Trophoblast cell (in vitro differentiated cells and primary cell): ENCODE results near the gene NDNF.

Source experiments
- DNase-seq, 2 donors: peaks; one replicate each; pipeline ENCODE4 v3.0.0-alpha.2; 2016
- H2AFZ ChIP-seq: 2 replicates; pipeline ENCODE4 v1.6.1; 2013; ENCODE audit warnings: low read length, moderate library complexity, mild to moderate bottlenecking; ENCODE audit not compliant: insufficient read depth, poor library complexity
- H2AK5ac ChIP-seq: 2 replicates; pipeline ENCODE4 v1.6.1; 2013; ENCODE audit warnings: mild to moderate bottlenecking, low read length
- H2BK120ac ChIP-seq: 2 replicates; pipeline ENCODE4 v1.6.1; 2013; ENCODE audit warnings: low read length, mild to moderate bottlenecking, moderate library complexity; ENCODE audit not compliant: insufficient read depth, poor library complexity
- H2BK12ac ChIP-seq: 2 replicates; pipeline ENCODE4 v1.6.1; 2013; ENCODE audit warnings: mild to moderate bottlenecking, low read length, moderate library complexity
- H2BK5ac ChIP-seq: 2 replicates; pipeline ENCODE4 v1.6.1; 2013; ENCODE audit warnings: low read length, low read depth, moderate library complexity, mild to moderate bottlenecking; ENCODE audit not compliant: poor library complexity
- H3K14ac ChIP-seq: 2 replicates; pipeline ENCODE4 v1.6.1; 2013; ENCODE audit warnings: mild to moderate bottlenecking, low read length
- H3K18ac ChIP-seq: 2 replicates; pipeline ENCODE4 v1.6.1; 2013; ENCODE audit warnings: mild to moderate bottlenecking, low read length
- H3K23ac ChIP-seq: 2 replicates; pipeline ENCODE4 v1.6.1; 2013; ENCODE audit warnings: low read length
- H3K27ac ChIP-seq: 2 replicates; pipeline ENCODE4 v1.5.1; 2013; ENCODE audit warnings: low read depth, mild to moderate bottlenecking, inconsistent platforms, low read length, moderate library complexity
- H3K27me3 ChIP-seq: 2 replicates; pipeline ENCODE4 v1.6.1; 2013; ENCODE audit warnings: inconsistent platforms, mild to moderate bottlenecking, low read length, moderate library complexity; ENCODE audit not compliant: insufficient read depth
- H3K36me3 ChIP-seq, 2 experiments: 1 replicate in 1 of 2; 2 replicates in 1 of 2; pipeline ENCODE4 v1.6.1; 2013; ENCODE audit warnings: low read length in 2 of 2, mild to moderate bottlenecking in 2 of 2, moderate library complexity in 1 of 2; ENCODE audit not compliant: insufficient read depth in 2 of 2, control insufficient read depth in 1 of 2
- H3K4ac ChIP-seq: 2 replicates; pipeline ENCODE4 v1.6.1; 2013; ENCODE audit warnings: low read depth, mild to moderate bottlenecking, low read length, moderate library complexity
- H3K4me1 ChIP-seq, 2 experiments: 1 replicate in 1 of 2; 2 replicates in 1 of 2; pipeline ENCODE4 v1.6.1; 2013; ENCODE audit warnings: low read length in 2 of 2, mild to moderate bottlenecking in 2 of 2, moderate library complexity in 1 of 2; ENCODE audit not compliant: insufficient read depth in 2 of 2, control insufficient read depth in 1 of 2
- H3K4me2 ChIP-seq: 2 replicates; pipeline ENCODE4 v1.6.1; 2013; ENCODE audit warnings: inconsistent platforms, mild to moderate bottlenecking, low read length, moderate library complexity
- H3K4me3 ChIP-seq: 2 replicates; pipeline ENCODE4 v1.5.1; 2013; ENCODE audit warnings: mild to moderate bottlenecking, low read depth, low read length, inconsistent platforms
- H3K79me1 ChIP-seq: one replicate; pipeline ENCODE4 v1.6.1; 2013; ENCODE audit warnings: low read length
- H3K79me2 ChIP-seq: 2 replicates; pipeline ENCODE4 v1.6.1; 2013; ENCODE audit warnings: low read length, mild to moderate bottlenecking; ENCODE audit not compliant: control insufficient read depth, insufficient read depth, poor library complexity
- H3K9ac ChIP-seq: 2 replicates; pipeline ENCODE4 v1.6.1; 2013; ENCODE audit warnings: mild to moderate bottlenecking, low read length
- H3K9me3 ChIP-seq: 2 replicates; pipeline ENCODE4 v1.6.1; 2013; ENCODE audit warnings: low read depth, mild to moderate bottlenecking, control low read depth, inconsistent platforms, low read length; ENCODE audit not compliant: insufficient read depth
- H4K12ac ChIP-seq: 2 replicates; pipeline ENCODE4 v1.6.1; 2013; ENCODE audit warnings: low read depth, mild to moderate bottlenecking, low read length, moderate library complexity
- H4K8ac ChIP-seq: 2 replicates; pipeline ENCODE4 v1.6.1; 2013; ENCODE audit warnings: low read depth, mild to moderate bottlenecking, low read length, moderate library complexity
- H4K91ac ChIP-seq: one replicate; pipeline ENCODE4 v1.6.1; 2013; ENCODE audit warnings: low read depth, mild to moderate bottlenecking, low read length, moderate library complexity
- WGBS: extraction: QIAGEN DNeasy Blood & Tissue Kit; methylation state at CpG from one replicate; pipeline ENCODE4 v1.1.7; 2013; ENCODE audit warnings: missing lambda C conversion rate; ENCODE audit not compliant: insufficient read length, insufficient coverage; ENCODE audit errors: extremely low coverage; 5-methylcytosine and 5-hydroxymethylcytosine counted together

NDNF gene

GRCh38 chr4:121062521-121062920 is 9.8 kb downstream of the NDNF start:
- Histone ChIP-seq H3K27me3 (no peaks in the 10 kb centered on the region), H3K79me1 (no peaks in the 10 kb centered on the region), H3K4me1 (no peaks in the 10 kb centered on the region), H2AFZ (no peak overlapping the region), H4K12ac (no peak overlapping the region), H3K4me3 (no peak overlapping the region), H3K9ac (no peak overlapping the region), H3K23ac (no peak overlapping the region), H2BK5ac (no peak overlapping the region), H3K79me2 (no peaks in the 10 kb centered on the region), H3K14ac (no peak overlapping the region), H3K18ac (no peak overlapping the region), H4K8ac (no peak overlapping the region), H3K27ac (no peak overlapping the region), H2BK12ac (no peak overlapping the region), H2BK120ac (no peak overlapping the region), H3K36me3 (peaks cover 0 to 2% of the 10 kb centered on the region in 2 experiments), H3K9me3 (no peaks in the 10 kb centered on the region), H2AK5ac (no peak overlapping the region), H3K4me2 (no peak overlapping the region), H3K4ac (no peak overlapping the region), H4K91ac (no peak overlapping the region)
- DNase-seq: no peak
- WGBS: no CpG with 5 or more reads among the region's 5 CpGs

- H2BK5ac ChIP-seq: no peak overlapping the region
- no CpG with 5 or more reads among the region's 3 CpGs for WGBS
- no peak overlapping the region for H2AK5ac ChIP-seq
- no peak overlapping the region for H4K91ac ChIP-seq
- H3K79me2 ChIP-seq: no peaks in the 10 kb centered on the region
- no peak overlapping the region for H2AFZ ChIP-seq
- no peak overlapping the region for H3K4me3 ChIP-seq
- H3K79me1 ChIP-seq: no peaks in the 10 kb centered on the region
- H2BK120ac ChIP-seq: no peak overlapping the region
- H3K14ac ChIP-seq: no peak overlapping the region
- H4K8ac ChIP-seq: no peak overlapping the region
- no peak overlapping the region for H4K12ac ChIP-seq
- H3K23ac ChIP-seq: no peak overlapping the region
- H3K4me2 ChIP-seq: no peak overlapping the region
- no peaks in the 10 kb centered on the region for H3K9me3 ChIP-seq
- H2BK12ac ChIP-seq: no peak overlapping the region
- H3K36me3 ChIP-seq: peaks cover 0 to 2% of the 10 kb centered on the region in 2 experiments
- H3K18ac ChIP-seq: no peak overlapping the region
- H3K27me3 ChIP-seq: no peaks in the 10 kb centered on the region
- no peak for DNase-seq
- no peak overlapping the region for H3K27ac ChIP-seq
- no peak overlapping the region for H3K9ac ChIP-seq
- no peak overlapping the region for H3K4ac ChIP-seq
- no peaks in the 10 kb centered on the region for H3K4me1 ChIP-seq
These were observed 10.5 kb downstream of the NDNF start for GRCh38 chr4:121061861-121062260.

GRCh38 chr4:121061215-121061614 is 11.1 kb downstream of the NDNF start:
- Histone ChIP-seq H3K4ac (no peak overlapping the region), H2AFZ (no peak overlapping the region), H3K18ac (no peak overlapping the region), H3K36me3 (peaks cover 0 to 2% of the 10 kb centered on the region in 2 experiments), H3K4me1 (no peaks in the 10 kb centered on the region), H3K23ac (no peak overlapping the region), H2BK5ac (no peak overlapping the region), H4K12ac (no peak overlapping the region), H4K91ac (no peak overlapping the region), H3K14ac (no peak overlapping the region), H2BK120ac (no peak overlapping the region), H3K79me1 (no peaks in the 10 kb centered on the region), H2BK12ac (no peak overlapping the region), H3K4me3 (no peak overlapping the region), H3K27me3 (no peaks in the 10 kb centered on the region), H2AK5ac (no peak overlapping the region), H3K27ac (no peak overlapping the region), H4K8ac (no peak overlapping the region), H3K9me3 (no peaks in the 10 kb centered on the region), H3K79me2 (no peaks in the 10 kb centered on the region), H3K9ac (no peak overlapping the region), H3K4me2 (no peak overlapping the region)
- no CpG with 5 or more reads among the region's 12 CpGs for WGBS
- DNase-seq: no peak

- no peak overlapping the region for H3K18ac ChIP-seq
- H3K9ac ChIP-seq: no peak overlapping the region
- H3K4me1 ChIP-seq: no peaks in the 10 kb centered on the region
- no peak overlapping the region for H3K4ac ChIP-seq
- no peaks in the 10 kb centered on the region for H3K79me2 ChIP-seq
- no peak overlapping the region for H2BK120ac ChIP-seq
- H3K36me3 ChIP-seq: peaks cover 0 to 2% of the 10 kb centered on the region in 2 experiments
- no peak overlapping the region for H3K14ac ChIP-seq
- H4K8ac ChIP-seq: no peak overlapping the region
- no peak overlapping the region for H2BK12ac ChIP-seq
- no peaks in the 10 kb centered on the region for H3K9me3 ChIP-seq
- no peak overlapping the region for H3K4me3 ChIP-seq
- H4K12ac ChIP-seq: no peak overlapping the region
- no peak overlapping the region for H2AK5ac ChIP-seq
- H2BK5ac ChIP-seq: no peak overlapping the region
- no peak overlapping the region for H2AFZ ChIP-seq
- no peak overlapping the region for H4K91ac ChIP-seq
- no peaks in the 10 kb centered on the region for H3K27me3 ChIP-seq
- H3K27ac ChIP-seq: no peak overlapping the region
- no CpG with 5 or more reads among the region's 9 CpGs for whole genome bisulfite sequencing
- no peak for DNase-seq
- H3K23ac ChIP-seq: no peak overlapping the region
- H3K4me2 ChIP-seq: no peak overlapping the region
- H3K79me1 ChIP-seq: no peaks in the 10 kb centered on the region
These were observed 14.8 kb downstream of the NDNF start for GRCh38 chr4:121057466-121057922.
